HUES48 (cell line): ENCODE results near the gene ARHGEF6.
"Not testable (repeated sequence)": the region's sequence is repeated elsewhere in the genome, so short reads cannot be mapped to it uniquely, and the experiment has no call there.

ENCODE experiments used
- H3K27ac ChIP-seq: one replicate; pipeline ENCODE4 v1.7.0; 2013; ENCODE audit warnings: low read depth, low read length, inconsistent platforms
- H3K27me3 ChIP-seq: 2 replicates; pipeline ENCODE4 v1.6.1; 2013; ENCODE audit warnings: mild to moderate bottlenecking, low read length; ENCODE audit not compliant: control insufficient read depth, insufficient read depth
- H3K36me3 ChIP-seq: 2 replicates; pipeline ENCODE4 v1.6.1; 2013; ENCODE audit warnings: low read length; ENCODE audit not compliant: control insufficient read depth, insufficient read depth
- H3K4me1 ChIP-seq: 2 replicates; pipeline ENCODE4 v1.6.1; 2013; ENCODE audit warnings: mild to moderate bottlenecking, low read length; ENCODE audit not compliant: control insufficient read depth, insufficient read depth
- H3K4me3 ChIP-seq: 2 replicates; pipeline ENCODE4 v1.5.1; 2013; ENCODE audit warnings: mild to moderate bottlenecking, low read depth, low read length
- H3K9ac ChIP-seq: 2 replicates; pipeline ENCODE4 v1.6.1; 2013; ENCODE audit warnings: mild to moderate bottlenecking, low read depth, low read length, moderate library complexity
- H3K9me3 ChIP-seq: 2 replicates; pipeline ENCODE4 v1.6.1; 2013; ENCODE audit warnings: low read length; ENCODE audit not compliant: control insufficient read depth, insufficient read depth

ARHGEF6 gene

GRCh38 chrX:136814847-136815750 is 34.4 kb upstream of the ARHGEF6 start:
- no peaks in the 10 kb centered on the region for H3K9me3 ChIP-seq
- H3K4me1 ChIP-seq: no peaks in the 10 kb centered on the region
- H3K27me3 ChIP-seq: no peaks in the 10 kb centered on the region
- no peak overlapping the region for H3K27ac ChIP-seq
- H3K4me3 ChIP-seq: no peak overlapping the region
- no peak overlapping the region for H3K9ac ChIP-seq
- no peaks in the 10 kb centered on the region for H3K36me3 ChIP-seq

- Histone ChIP-seq H3K9ac (no peak overlapping the region), H3K27me3 (no peaks in the 10 kb centered on the region), H3K27ac (no peak overlapping the region), H3K4me3 (no peak overlapping the region), H3K36me3 (no peaks in the 10 kb centered on the region), H3K9me3 (no peaks in the 10 kb centered on the region), H3K4me1 (no peaks in the 10 kb centered on the region)
Measured at GRCh38 chrX:136812286-136812685, 31.6 kb upstream of the ARHGEF6 start.

- Histone ChIP-seq H3K27me3 (no peaks in the 10 kb centered on the region), H3K9me3 (no peaks in the 10 kb centered on the region), H3K27ac (no peak overlapping the region), H3K4me3 (no peak overlapping the region), H3K4me1 (no peaks in the 10 kb centered on the region), H3K36me3 (no peaks in the 10 kb centered on the region), H3K9ac (no peak overlapping the region)
Measured at GRCh38 chrX:136810493-136810892, 29.8 kb upstream of the ARHGEF6 start.

GRCh38 chrX:136806891-136807410 is 26.2 kb upstream of the ARHGEF6 start:
- Histone ChIP-seq H3K4me1 (no peaks in the 10 kb centered on the region), H3K4me3 (no peak overlapping the region), H3K27me3 (no peaks in the 10 kb centered on the region), H3K27ac (no peak overlapping the region), H3K9ac (no peak overlapping the region), H3K9me3 (no peaks in the 10 kb centered on the region), H3K36me3 (no peaks in the 10 kb centered on the region)

- Histone ChIP-seq H3K4me3 (no peak overlapping the region), H3K4me1 (peaks cover 17% of the 10 kb centered on the region), H3K9ac (no peak overlapping the region), H3K36me3 (no peaks in the 10 kb centered on the region), H3K27me3 (no peaks in the 10 kb centered on the region), H3K27ac (no peak overlapping the region), H3K9me3 (no peaks in the 10 kb centered on the region)
Measured at GRCh38 chrX:136802515-136802914, 21.8 kb upstream of the ARHGEF6 start.

- Histone ChIP-seq H3K27me3 (no peaks in the 10 kb centered on the region), H3K4me1 (peaks cover 25% of the 10 kb centered on the region)
Measured at GRCh38 chrX:136797787-136798186, 17.1 kb upstream of the ARHGEF6 start.

GRCh38 chrX:136795132-136795531 is 14.4 kb upstream of the ARHGEF6 start:
- not testable (repeated sequence) for H3K9ac ChIP-seq, H3K9me3 ChIP-seq, H3K36me3 ChIP-seq, H3K27ac ChIP-seq, H3K27me3 ChIP-seq, H3K4me3 ChIP-seq
- H3K4me1 ChIP-seq: peaks cover 25% of the 10 kb centered on the region

More at GRCh38 chrX:136797787-136798186, 17.1 kb upstream of the ARHGEF6 start:
- Histone ChIP-seq H3K9ac (no peak overlapping the region), H3K27ac (no peak overlapping the region), H3K9me3 (peaks cover 3% of the 10 kb centered on the region; the same call in 1 of the 2 replicates), H3K36me3 (no peaks in the 10 kb centered on the region), H3K4me3 (no peak overlapping the region; the same call in 1 of the 2 replicates)

- H3K36me3 ChIP-seq, H3K27ac ChIP-seq, H3K27me3 ChIP-seq, H3K9ac ChIP-seq, H3K9me3 ChIP-seq, H3K4me3 ChIP-seq: not testable (repeated sequence)
- H3K4me1 ChIP-seq: peaks cover 25% of the 10 kb centered on the region
Measured at GRCh38 chrX:136794660-136795059, 13.9 kb upstream of the ARHGEF6 start.

- 0 out of 2 replicates have a peak overlapping the region, but pooled peaks have one; percentile 4 for H3K4me3 ChIP-seq
- H3K9ac ChIP-seq: no peak overlapping the region
- H3K36me3 ChIP-seq: no peaks in the 10 kb centered on the region
- no peaks in the 10 kb centered on the region for H3K27me3 ChIP-seq
- H3K27ac ChIP-seq: no peak overlapping the region
- peaks cover 24% of the 10 kb centered on the region for H3K4me1 ChIP-seq
- H3K9me3 ChIP-seq: peaks cover 3% of the 10 kb centered on the region; the same call in 1 of the 2 replicates
Measured at GRCh38 chrX:136794080-136794479, 13.3 kb upstream of the ARHGEF6 start.

- H3K27ac ChIP-seq: no peak overlapping the region
- no peak overlapping the region for H3K9ac ChIP-seq
- H3K4me3 ChIP-seq: no peak overlapping the region
- no peaks in the 10 kb centered on the region for H3K36me3 ChIP-seq
- H3K27me3 ChIP-seq: no peaks in the 10 kb centered on the region
- peaks cover 1% of the 10 kb centered on the region; the same call in 1 of the 2 replicates for H3K9me3 ChIP-seq
- H3K4me1 ChIP-seq: peaks cover 7% of the 10 kb centered on the region; the same call in 1 of the 2 replicates
Measured at GRCh38 chrX:136789856-136790255, 9.1 kb upstream of the ARHGEF6 start.

- H3K36me3 ChIP-seq: no peaks in the 10 kb centered on the region
- no peak overlapping the region for H3K27ac ChIP-seq
Measured at GRCh38 chrX:136784231-136784630, 3.5 kb upstream of the ARHGEF6 start.

More at GRCh38 chrX:136784231-136784630, 3.5 kb upstream of the ARHGEF6 start:
- peaks cover 8% of the 10 kb centered on the region; the same call in 1 of the 2 replicates for H3K4me1 ChIP-seq
- H3K27me3 ChIP-seq: no peaks in the 10 kb centered on the region
- H3K9ac ChIP-seq: no peak overlapping the region
- H3K4me3 ChIP-seq: no peak overlapping the region
- no peaks in the 10 kb centered on the region for H3K9me3 ChIP-seq
